ENCODE measurements around the gene CCDC71. TPM values are rescaled to one million over a fixed set of nuclear protein-coding genes. Genes with fewer than 3 reads are reported as not detected.

CCDC71 gene
- total and polyA plus RNA-seq, 2 of the 13 experiments (the other 11 are each of a cell fraction or from before 2014, with no cell fraction given): 9.7 to 14.3 TPM

- TF ChIP-seq MXI1 (IDR thresholded peaks at IDR 0.05; ENCODE audit: borderline replicate concordance, low read depth, low read length) (no peak), ARNT (IDR thresholded peaks at IDR 0.05) (no peak), HDAC6 (IDR thresholded peaks at IDR 0.05; ENCODE audit: low read depth, low read length) (no peak), KMT2B (CRISPR knock-in tag; IDR thresholded peaks at IDR 0.05) (no peak), ZNF768 (CRISPR knock-in tag; IDR thresholded peaks at IDR 0.05) (no peak), FOSL2 (CRISPR knock-in tag; IDR thresholded peaks at IDR 0.05) (no peak), FOXK2 (IDR thresholded peaks at IDR 0.05) (no peak), ZNF749 (CRISPR knock-in tag; IDR thresholded peaks at IDR 0.05; ENCODE audit: borderline replicate concordance) (no peak), XRCC5 (optimal IDR thresholded peaks at IDR 0.05; ENCODE audit: low read length) (no peak), PHF5A (CRISPR knock-in tag; IDR thresholded peaks at IDR 0.05; ENCODE audit: low read depth, unreplicated experiment) (no peak), KLF13 (CRISPR knock-in tag; IDR thresholded peaks at IDR 0.05) (no peak), SSRP1 (CRISPR knock-in tag; IDR thresholded peaks at IDR 0.05) (no peak), PAX8 (CRISPR knock-in tag; IDR thresholded peaks at IDR 0.05; ENCODE audit: borderline replicate concordance) (no peak), ZNF331 (CRISPR knock-in tag; IDR thresholded peaks at IDR 0.05) (no peak), KLF15 (CRISPR knock-in tag; IDR thresholded peaks at IDR 0.05; ENCODE audit: borderline replicate concordance) (no peak), EZH2 (conservative IDR thresholded peaks at IDR 0.05; ENCODE audit: low read depth, low read length) (no peak), ATAD3A (CRISPR knock-in tag; IDR thresholded peaks at IDR 0.05) (no peak), ZC3H13 (CRISPR knock-in tag; IDR thresholded peaks at IDR 0.05) (no peak), ZNF598 (CRISPR knock-in tag; IDR thresholded peaks at IDR 0.05; ENCODE audit: borderline replicate concordance) (no peak), ZNF557 (CRISPR knock-in tag; IDR thresholded peaks at IDR 0.05) (no peak), ZNF30 (CRISPR knock-in tag; IDR thresholded peaks at IDR 0.05) (no peak), ZNF354B (CRISPR knock-in tag; IDR thresholded peaks at IDR 0.05) (0 out of 2 replicates have a peak, but pooled peaks have one; percentile 36), ZNF563 (CRISPR knock-in tag; IDR thresholded peaks at IDR 0.05) (no peak)
- TF ChIP-seq, protein P1, sequence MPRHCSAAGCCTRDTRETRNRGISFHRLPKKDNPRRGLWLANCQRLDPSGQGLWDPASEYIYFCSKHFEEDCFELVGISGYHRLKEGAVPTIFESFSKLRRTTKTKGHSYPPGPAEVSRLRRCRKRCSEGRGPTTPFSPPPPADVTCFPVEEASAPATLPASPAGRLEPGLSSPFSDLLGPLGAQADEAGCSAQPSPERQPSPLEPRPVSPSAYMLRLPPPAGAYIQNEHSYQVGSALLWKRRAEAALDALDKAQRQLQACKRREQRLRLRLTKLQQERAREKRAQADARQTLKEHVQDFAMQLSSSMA (CRISPR knock-in tag; IDR thresholded peaks at IDR 0.05): no peak
- TF ChIP-seq, protein P2, sequence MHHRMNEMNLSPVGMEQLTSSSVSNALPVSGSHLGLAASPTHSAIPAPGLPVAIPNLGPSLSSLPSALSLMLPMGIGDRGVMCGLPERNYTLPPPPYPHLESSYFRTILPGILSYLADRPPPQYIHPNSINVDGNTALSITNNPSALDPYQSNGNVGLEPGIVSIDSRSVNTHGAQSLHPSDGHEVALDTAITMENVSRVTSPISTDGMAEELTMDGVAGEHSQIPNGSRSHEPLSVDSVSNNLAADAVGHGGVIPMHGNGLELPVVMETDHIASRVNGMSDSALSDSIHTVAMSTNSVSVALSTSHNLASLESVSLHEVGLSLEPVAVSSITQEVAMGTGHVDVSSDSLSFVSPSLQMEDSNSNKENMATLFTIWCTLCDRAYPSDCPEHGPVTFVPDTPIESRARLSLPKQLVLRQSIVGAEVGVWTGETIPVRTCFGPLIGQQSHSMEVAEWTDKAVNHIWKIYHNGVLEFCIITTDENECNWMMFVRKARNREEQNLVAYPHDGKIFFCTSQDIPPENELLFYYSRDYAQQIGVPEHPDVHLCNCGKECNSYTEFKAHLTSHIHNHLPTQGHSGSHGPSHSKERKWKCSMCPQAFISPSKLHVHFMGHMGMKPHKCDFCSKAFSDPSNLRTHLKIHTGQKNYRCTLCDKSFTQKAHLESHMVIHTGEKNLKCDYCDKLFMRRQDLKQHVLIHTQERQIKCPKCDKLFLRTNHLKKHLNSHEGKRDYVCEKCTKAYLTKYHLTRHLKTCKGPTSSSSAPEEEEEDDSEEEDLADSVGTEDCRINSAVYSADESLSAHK (CRISPR knock-in tag; IDR thresholded peaks at IDR 0.05; ENCODE audit: borderline replicate concordance): no peak
- TF ChIP-seq, protein P3, sequence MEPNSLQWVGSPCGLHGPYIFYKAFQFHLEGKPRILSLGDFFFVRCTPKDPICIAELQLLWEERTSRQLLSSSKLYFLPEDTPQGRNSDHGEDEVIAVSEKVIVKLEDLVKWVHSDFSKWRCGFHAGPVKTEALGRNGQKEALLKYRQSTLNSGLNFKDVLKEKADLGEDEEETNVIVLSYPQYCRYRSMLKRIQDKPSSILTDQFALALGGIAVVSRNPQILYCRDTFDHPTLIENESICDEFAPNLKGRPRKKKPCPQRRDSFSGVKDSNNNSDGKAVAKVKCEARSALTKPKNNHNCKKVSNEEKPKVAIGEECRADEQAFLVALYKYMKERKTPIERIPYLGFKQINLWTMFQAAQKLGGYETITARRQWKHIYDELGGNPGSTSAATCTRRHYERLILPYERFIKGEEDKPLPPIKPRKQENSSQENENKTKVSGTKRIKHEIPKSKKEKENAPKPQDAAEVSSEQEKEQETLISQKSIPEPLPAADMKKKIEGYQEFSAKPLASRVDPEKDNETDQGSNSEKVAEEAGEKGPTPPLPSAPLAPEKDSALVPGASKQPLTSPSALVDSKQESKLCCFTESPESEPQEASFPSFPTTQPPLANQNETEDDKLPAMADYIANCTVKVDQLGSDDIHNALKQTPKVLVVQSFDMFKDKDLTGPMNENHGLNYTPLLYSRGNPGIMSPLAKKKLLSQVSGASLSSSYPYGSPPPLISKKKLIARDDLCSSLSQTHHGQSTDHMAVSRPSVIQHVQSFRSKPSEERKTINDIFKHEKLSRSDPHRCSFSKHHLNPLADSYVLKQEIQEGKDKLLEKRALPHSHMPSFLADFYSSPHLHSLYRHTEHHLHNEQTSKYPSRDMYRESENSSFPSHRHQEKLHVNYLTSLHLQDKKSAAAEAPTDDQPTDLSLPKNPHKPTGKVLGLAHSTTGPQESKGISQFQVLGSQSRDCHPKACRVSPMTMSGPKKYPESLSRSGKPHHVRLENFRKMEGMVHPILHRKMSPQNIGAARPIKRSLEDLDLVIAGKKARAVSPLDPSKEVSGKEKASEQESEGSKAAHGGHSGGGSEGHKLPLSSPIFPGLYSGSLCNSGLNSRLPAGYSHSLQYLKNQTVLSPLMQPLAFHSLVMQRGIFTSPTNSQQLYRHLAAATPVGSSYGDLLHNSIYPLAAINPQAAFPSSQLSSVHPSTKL (CRISPR knock-in tag; IDR thresholded peaks at IDR 0.05): peak; percentile 10; the same call in 1 of the 2 replicates
Observed at GRCh38 chr3:49166752-49167556, 823 bp upstream of the CCDC71 start (continued).

Data from HepG2 (cell line).